GM08714 (cell line): Measurements from ENCODE around the gene RBMS3.
"Not testable (repeated sequence)": the region's sequence is repeated elsewhere in the genome, so short reads cannot be mapped to it uniquely, and the experiment has no call there.

Experiments
- H3K4me3 ChIP-seq: fragments of 200-500 bp; sonication (Bioruptor generic); 2 replicates; pipeline ENCODE4 v1.5.1; 2014; ENCODE audit warnings: mild to moderate bottlenecking, low read length, inconsistent platforms
- ZNF274 ChIP-seq: IDR thresholded peaks from 2 replicates; pipeline ENCODE4 v1.6.1; 2012; ENCODE audit warnings: mild to moderate bottlenecking, low read depth, low read length

RBMS3 gene

DNA sequence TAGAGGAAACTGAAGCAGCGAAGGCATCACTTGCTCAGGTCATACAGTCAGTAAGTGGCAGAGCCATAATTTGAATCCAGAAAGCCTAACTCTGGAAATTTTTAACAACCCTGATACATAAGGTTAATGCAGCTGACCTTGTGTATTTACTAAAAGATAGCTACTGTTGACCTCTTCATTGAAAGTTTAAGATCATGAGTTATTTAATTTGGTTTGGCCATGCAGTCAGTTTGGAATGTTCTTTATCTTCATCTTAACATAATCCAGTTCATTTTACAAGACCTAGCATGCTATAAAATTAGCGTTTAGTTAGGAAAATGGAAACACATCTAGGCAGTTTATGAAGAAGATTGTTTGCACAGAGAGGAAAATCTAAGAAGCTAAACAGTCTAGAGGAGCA, 240.9 kb downstream of the RBMS3 start:
- H3K4me3 ChIP-seq, result no peak overlapping the region
- TF ChIP-seq ZNF274, result no peak

DNA sequence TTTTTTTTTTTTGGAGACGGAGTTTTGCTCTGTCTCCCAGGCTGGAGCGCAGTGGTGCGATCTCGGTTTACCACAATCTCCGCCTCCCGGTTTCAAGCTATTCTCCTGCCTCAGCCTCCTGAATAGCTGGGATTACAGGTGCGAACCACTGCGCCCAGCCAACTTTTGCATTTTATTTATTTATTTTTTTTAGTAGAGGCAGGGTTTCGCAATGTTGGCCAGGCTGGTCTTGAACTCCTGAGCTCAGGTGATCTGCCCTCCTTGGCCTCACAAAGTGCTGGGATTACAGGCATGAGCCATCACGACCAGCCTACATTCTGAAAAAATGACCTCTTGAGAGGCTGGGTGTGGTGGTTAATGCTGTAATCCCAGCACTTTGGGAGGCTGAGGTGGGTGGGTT, 243.6 kb downstream of the RBMS3 start:
- H3K4me3 ChIP-seq, result not testable (repeated sequence)

- no peak for TF ChIP-seq ZNF274
- no peak overlapping the region for H3K4me3 ChIP-seq
Measured at GRCh38 chr3:29525254-29525881, 244.5 kb downstream of the RBMS3 start.

- no peak overlapping the region for H3K4me3 ChIP-seq
- no peak for TF ChIP-seq ZNF274
Measured at GRCh38 chr3:29527246-29527645, 246.4 kb downstream of the RBMS3 start.

- no peak overlapping the region for H3K4me3 ChIP-seq
- no peak for TF ChIP-seq ZNF274
Measured at GRCh38 chr3:29531644-29532043, 250.8 kb downstream of the RBMS3 start.

- no peak overlapping the region for H3K4me3 ChIP-seq
- TF ChIP-seq ZNF274, result no peak
Measured at GRCh38 chr3:29532473-29532872, 251.6 kb downstream of the RBMS3 start.

DNA sequence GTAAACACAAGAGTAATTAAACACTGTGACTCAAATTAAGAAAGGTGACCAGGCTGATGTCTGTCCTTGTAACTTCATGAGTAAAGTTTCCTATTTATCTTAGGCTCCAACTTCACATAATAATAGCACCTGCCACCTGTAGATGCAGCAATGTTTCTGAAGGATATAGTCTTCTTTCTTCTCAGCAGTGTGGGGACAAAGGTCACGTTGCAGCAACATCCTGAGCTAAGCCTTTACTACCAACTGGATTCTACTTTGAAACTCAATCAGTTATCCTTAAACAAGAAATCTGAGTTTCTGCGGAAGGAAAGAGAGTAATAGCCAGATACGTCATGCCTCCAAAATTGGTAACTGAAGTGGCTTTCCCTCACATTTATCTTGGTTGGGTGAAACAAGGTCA, 253.1 kb downstream of the RBMS3 start:
- no peak for TF ChIP-seq ZNF274
- H3K4me3 ChIP-seq, result no peak overlapping the region

GRCh38 chr3:29536016-29536758, 255.3 kb downstream of the RBMS3 start:
- H3K4me3 ChIP-seq, result no peak overlapping the region
- no peak for TF ChIP-seq ZNF274

DNA sequence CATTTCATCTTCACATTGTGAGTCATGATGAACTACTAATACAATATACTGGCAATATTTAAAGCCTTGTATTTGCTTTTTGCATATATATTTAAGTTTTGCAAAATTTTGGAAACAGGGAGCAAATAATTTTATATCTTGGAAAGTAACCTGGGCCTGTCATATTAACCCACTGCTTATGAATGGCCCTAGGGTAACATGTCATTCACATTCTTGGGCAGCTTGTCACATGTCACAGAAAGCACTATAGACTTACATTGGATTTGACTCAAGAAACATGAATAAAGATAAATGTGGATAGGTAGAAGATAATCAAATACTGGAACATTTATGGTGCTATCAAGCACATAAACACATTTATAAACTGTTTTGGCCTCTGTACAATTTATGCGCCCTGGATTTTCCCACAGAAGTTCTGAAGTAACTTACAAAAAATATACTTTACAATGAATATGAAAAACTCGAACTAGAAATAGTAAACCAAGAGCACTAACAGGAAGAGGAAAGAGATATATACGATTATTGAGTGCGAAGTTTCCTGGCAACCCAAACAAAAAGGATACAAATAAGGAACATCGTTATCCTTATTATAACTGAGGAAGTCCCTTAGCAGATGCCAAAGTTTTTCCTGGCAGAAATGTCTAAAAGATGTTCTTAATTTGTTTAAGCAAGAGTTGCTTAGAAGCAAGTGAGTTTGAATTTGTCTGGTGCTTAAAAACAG, 257.2 kb downstream of the RBMS3 start:
- no peak overlapping the region for H3K4me3 ChIP-seq
- no peak for TF ChIP-seq ZNF274

GRCh38 chr3:29538610-29538958, 257.7 kb downstream of the RBMS3 start:
- H3K4me3 ChIP-seq, result no peak overlapping the region
- no peak for TF ChIP-seq ZNF274

DNA sequence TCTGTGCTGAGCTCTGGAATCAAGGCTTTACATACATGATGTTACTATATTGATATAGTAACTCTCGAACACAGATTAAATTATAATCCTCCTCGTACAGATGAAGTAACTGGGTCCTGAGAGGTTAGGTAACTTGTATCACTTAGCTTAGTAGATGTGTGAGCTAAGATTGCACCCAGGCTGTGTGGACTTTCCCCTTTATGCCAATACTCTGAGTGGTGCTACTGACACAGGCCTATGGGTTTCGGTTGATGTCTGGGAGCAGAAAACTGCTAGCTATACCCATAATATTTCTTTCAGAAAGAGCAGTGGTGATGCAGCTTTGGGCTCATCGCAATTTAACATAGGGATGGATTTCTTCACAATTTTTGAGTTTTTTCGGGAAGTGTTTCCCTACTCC, 259.7 kb downstream of the RBMS3 start:
- no peak for TF ChIP-seq ZNF274
- no peak overlapping the region for H3K4me3 ChIP-seq

DNA sequence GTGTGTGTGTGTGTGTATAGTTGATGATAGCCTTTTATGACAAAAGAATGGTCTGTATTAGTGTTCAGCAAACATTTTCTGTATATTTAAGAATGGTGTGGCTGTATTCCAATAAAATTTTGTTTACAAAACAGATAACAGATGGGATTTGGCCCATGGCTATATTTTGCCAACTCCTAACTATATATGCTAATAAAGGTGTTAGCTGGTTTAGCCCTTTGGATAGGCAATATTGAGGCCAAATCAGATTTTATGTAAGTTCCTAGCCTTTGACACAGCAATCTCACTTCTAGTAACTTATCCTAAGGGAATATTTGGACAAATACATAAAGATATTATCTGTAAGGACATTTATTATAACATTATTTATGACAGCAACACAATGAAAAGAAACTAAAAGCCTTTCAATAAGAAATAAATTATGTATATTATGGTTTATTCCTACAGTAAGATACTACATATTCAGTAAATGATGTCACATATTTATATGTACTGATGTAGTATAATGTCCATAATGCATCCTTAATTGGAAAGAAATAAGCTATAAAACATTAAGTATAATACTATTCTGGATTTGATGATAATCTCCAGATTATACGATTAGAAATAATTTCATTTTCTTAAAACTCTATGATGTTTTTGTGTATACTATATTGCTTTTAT, 264.0 kb downstream of the RBMS3 start:
- H3K4me3 ChIP-seq, result no peak overlapping the region
- no peak for TF ChIP-seq ZNF274

- TF ChIP-seq ZNF274, result no peak
- no peak overlapping the region for H3K4me3 ChIP-seq
Measured at GRCh38 chr3:29545615-29546014, 264.7 kb downstream of the RBMS3 start.

- no peak overlapping the region for H3K4me3 ChIP-seq
- no peak for TF ChIP-seq ZNF274
Measured at GRCh38 chr3:29552051-29552450, 271.2 kb downstream of the RBMS3 start.

DNA sequence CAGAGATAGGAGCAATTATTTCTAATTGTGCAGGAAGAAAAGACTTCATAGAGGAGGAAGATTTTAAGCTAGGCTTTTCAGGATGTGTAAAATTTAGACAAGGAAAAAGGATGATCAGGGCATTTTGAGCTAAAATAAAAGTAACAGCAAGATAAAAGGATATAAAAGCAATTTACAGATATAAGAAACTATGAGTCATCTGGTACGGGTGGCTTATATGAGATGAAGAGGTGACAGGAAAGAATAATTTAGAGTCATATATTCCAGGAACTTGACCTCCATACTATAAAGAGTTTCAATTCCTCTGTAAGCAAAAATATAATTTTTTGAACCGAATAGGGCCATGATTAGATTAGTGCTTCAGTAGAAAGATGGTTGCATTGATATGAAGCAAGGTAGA, 273.7 kb downstream of the RBMS3 start:
- no peak overlapping the region for H3K4me3 ChIP-seq
- no peak for TF ChIP-seq ZNF274
